K562 (cell line): ENCODE results near the gene ASB15. TPM values are rescaled to one million over a fixed set of nuclear protein-coding genes. Genes with fewer than 3 reads are reported as not detected.

Experiments
- ATAC-seq: fragments of 200-7000 bp; cut with Tn5 transposase; 3 replicates; pipeline ENCODE4 v1.9.1; 2020; ENCODE audit warnings: moderate library complexity
- BruUV-seq: library from RNA; stranded (reverse); fragments of 400-500 nt; replicated peaks from 2 replicates; lab custom pipeline; 2021; lab: Mats Ljungman, UMichigan
- CTCF ChIA-PET: fragments of 300-600 bp; formaldehyde crosslinking; extraction: SDS; loops from one replicate; lab custom pipeline; 2021; ENCODE audit warnings: low intra/inter-chr PET ratio; lab: Yijun Ruan, JAX
- POLR2A ChIA-PET: fragments of 300-600, 350-650 bp; sonication (Branson Sonifier 250); formaldehyde crosslinking; extraction: SDS; loops from one replicate; lab custom pipeline; 2021; ENCODE audit warnings: antibody characterized with exemption, inconsistent platforms; lab: Yijun Ruan, JAX
- DNase-seq, 4 experiments: peaks; one replicate each; pipeline versions ENCODE4 v3.0.0 to v3.0.0-alpha.2; 2011 to 2018; ENCODE audit warnings: low spot score in 3 of 4, mixed read lengths in 3 of 4; ENCODE audit errors: extremely low read depth in 1 of 4
- FAIRE-seq: peaks from 2 replicates; lab custom pipeline; 2011; peaks lifted over from hg19 to GRCh38; lab: Jason Lieb, UNC
- H2AFZ ChIP-seq: 2 replicates; pipeline ENCODE4 v1.6.0; 2011; ENCODE audit warnings: low read depth, low read length, control low read depth, inconsistent platforms
- H3K27ac ChIP-seq: fragments of 200-600 bp; 3 replicates; pipeline ENCODE4 v1.8.0; 2011; ENCODE audit warnings: low read depth, mild to moderate bottlenecking, control low read depth, inconsistent platforms, low read length, moderate library complexity, mixed read lengths; ENCODE audit errors: extremely low read depth
- H3K27me3 ChIP-seq, 2 experiments: fragments of 300-600 bp in 1 of 2; 2 replicates in 1 of 2; 3 replicates in 1 of 2; pipeline versions ENCODE4 v1.6.0 to v1.8.0; 2011; ENCODE audit warnings: inconsistent platforms in 2 of 2, low read length in 2 of 2, mild to moderate bottlenecking in 1 of 2, mixed read lengths in 1 of 2, moderate library complexity in 1 of 2; ENCODE audit not compliant: control insufficient read depth in 2 of 2, insufficient read depth in 2 of 2
- H3K36me3 ChIP-seq: fragments of 300-600 bp; 3 replicates; pipeline ENCODE4 v1.8.0; 2011; ENCODE audit warnings: mild to moderate bottlenecking, low read length, inconsistent platforms; ENCODE audit not compliant: control insufficient read depth, insufficient read depth
- H3K4me1 ChIP-seq, 2 experiments: fragments of 200-600 bp in 1 of 2; replicated peaks in 1 of 2; 2 replicates in 1 of 2; 3 replicates in 1 of 2; pipeline versions ENCODE4 v1.5.1 to v1.8.0; 2011; ENCODE audit warnings: inconsistent platforms in 2 of 2, low read length in 2 of 2, mild to moderate bottlenecking in 1 of 2, mixed read lengths in 1 of 2, moderate library complexity in 1 of 2; ENCODE audit not compliant: control insufficient read depth in 2 of 2, insufficient read depth in 2 of 2
- H3K4me2 ChIP-seq: 2 replicates; pipeline ENCODE4 v1.6.1; 2011; ENCODE audit warnings: low read length, control low read depth, inconsistent platforms, mixed read lengths; ENCODE audit not compliant: insufficient read depth
- H3K4me3 ChIP-seq: fragments of 200-600 bp; sonication (generic), shearing (Covaris generic); 2 replicates; pipeline ENCODE4 v1.5.1; 2016; ENCODE audit warnings: control low read depth, inconsistent platforms
- H3K79me2 ChIP-seq: fragments of 200-600 bp; 3 replicates; pipeline ENCODE4 v1.8.0; 2011; ENCODE audit warnings: low read length, inconsistent platforms; ENCODE audit not compliant: control insufficient read depth, insufficient read depth
- H3K9ac ChIP-seq, 2 experiments: 2 replicates each; pipeline versions ENCODE4 v1.6.0 to v1.6.1; 2011; ENCODE audit warnings: low read depth in 2 of 2, low read length in 2 of 2, control low read depth in 1 of 2, inconsistent platforms in 1 of 2, mild to moderate bottlenecking in 1 of 2, mixed read lengths in 1 of 2; ENCODE audit not compliant: insufficient read depth in 1 of 2
- H3K9me1 ChIP-seq: one replicate; pipeline ENCODE4 v1.6.0; 2011; ENCODE audit warnings: inconsistent platforms, mild to moderate bottlenecking, low read length, moderate library complexity; ENCODE audit not compliant: control insufficient read depth, insufficient read depth
- H3K9me3 ChIP-seq: replicated peaks from 2 replicates; pipeline ENCODE4 v1.5.1; 2011; ENCODE audit warnings: low read depth, low read length, inconsistent platforms; ENCODE audit not compliant: control insufficient read depth, insufficient read depth
- H4K20me1 ChIP-seq: replicated peaks from 2 replicates; pipeline ENCODE4 v1.6.1; 2011; ENCODE audit warnings: low read length, inconsistent platforms, mixed read lengths; ENCODE audit not compliant: control insufficient read depth, insufficient read depth
- HLTF ChIP-seq: fragments of 450-650 bp; IDR thresholded peaks from 2 replicates; pipeline ENCODE4 v1.6.1; 2016
- HMBOX1 ChIP-seq: sonication (generic); IDR thresholded peaks from 2 replicates; pipeline ENCODE4 v1.6.1; 2016
- LEF1 ChIP-seq: fragments of 450-650 bp; IDR thresholded peaks from 2 replicates; pipeline ENCODE4 v1.6.1; 2016; ENCODE audit warnings: mild to moderate bottlenecking
- NCOR1 ChIP-seq: fragments of 450-650 bp; IDR thresholded peaks from 2 replicates; pipeline ENCODE4 v1.6.1; 2016; ENCODE audit warnings: mild to moderate bottlenecking, moderate library complexity
- ZNF263 ChIP-seq: sonication (generic); formaldehyde crosslinking; IDR thresholded peaks from 2 replicates; pipeline ENCODE4 v1.8.0; 2022; ENCODE audit warnings: mild to moderate bottlenecking, missing genetic modification reagents, borderline replicate concordance
- ZNF384 ChIP-seq: IDR thresholded peaks from 2 replicates; pipeline ENCODE4 v1.6.1; 2012; ENCODE audit warnings: low read depth, low read length, improper control_type of control experiment
- WGBS: fragments of 100-300 bp; shearing (Covaris generic); methylation state at CpG from one replicate; pipeline ENCODE4 v1.1.6; 2016; ENCODE audit warnings: low coverage, mixed read lengths; ENCODE audit not compliant: insufficient coverage; ENCODE audit errors: missing lambda C conversion rate; 5-methylcytosine and 5-hydroxymethylcytosine counted together
- in situ Hi-C: fragments of 300-500 bp; cut with MboI; formaldehyde crosslinking; loops from 4 replicates; pipeline ENCODE4 v1.15.0; 2018; ENCODE audit warnings: inconsistent platforms, mixed read lengths
- intact Hi-C: fragments of 100-400 bp; cut with micrococcal nuclease; formaldehyde crosslinking; loops from 2 replicates; pipeline ENCODE4 v1.14.2; 2022
- polyA plus RNA-seq, 8 experiments: library from polyadenylated mRNA; depleted of rRNA in 4 of 8; stranded (reverse) in 5 of 8; unstranded in 3 of 8; fragments of >200 nt; fragmentation: Nextera tagmentation in 2 of 8; fragmentation: Illumina TruSeq in 1 of 8; extraction: Ambion mirVana in 2 of 8; extraction: Trizol in 1 of 8; gene quantifications; 2 replicates each; pipeline versions ENCODE4 v1.2.1 to v1.2.3, GENCODE V29; 2011 to 2014; ENCODE audit warnings: inconsistent platforms in 1 of 8, missing spikeins in 1 of 8
- total RNA-seq, 7 experiments: library from RNA; depleted of rRNA in 6 of 7; stranded (reverse); fragments of >200 nt in 6 of 7; fragmentation: Illumina TruSeq in 2 of 7; extraction: Trizol in 2 of 7; gene quantifications; 2 replicates each; pipeline versions ENCODE4 v1.2.1 to v1.2.3, GENCODE V29; 2011 to 2021; ENCODE audit warnings: low replicate concordance in 1 of 7

ASB15 gene
- total and polyA plus RNA-seq, 9 of the 15 experiments (the other 6 are each of a cell fraction or from before 2014, with no cell fraction given): 0.03 to 0.14 (median 0.04) TPM; not detected in 3

GRCh38 chr7:123652406-123652805, 50.8 kb downstream of the ASB15 start:
- TF ChIP-seq LEF1: no peak
- TF ChIP-seq HLTF: 0 out of 2 replicates have a peak, but pooled peaks have one; percentile 16
- POLR2A ChIA-PET: interaction anchor here (0.6 to 1.0 kb wide), 2 partner anchors 13 to 150 kb away, joined by 3 to 4 read pairs; no protein-coding TSS in a partner anchor
- no peaks in the 10 kb centered on the region for H3K9me3 ChIP-seq
- H3K9ac ChIP-seq: no peak overlapping the region
- in situ Hi-C loops: no loop called here
- no peak overlapping the region for H2AFZ ChIP-seq
- no peaks in the 10 kb centered on the region for H3K9me1 ChIP-seq
- no peak overlapping the region for H3K4me3 ChIP-seq
- ATAC-seq: no peak
- intact Hi-C loops: no loop called here
- H3K79me2 ChIP-seq: no peaks in the 10 kb centered on the region
- no peaks in the 10 kb centered on the region for H4K20me1 ChIP-seq
- CTCF ChIA-PET: interaction anchor here (0.6 kb wide), 1 partner anchor 117 kb away, joined by 3 read pairs; no protein-coding TSS in a partner anchor
- no peak overlapping the region for H3K27ac ChIP-seq
- H3K4me1 ChIP-seq: no peaks in the 10 kb centered on the region; a peak in 1 of 5 replicates
- H3K27me3 ChIP-seq: peaks cover 4 to 10% of the 10 kb centered on the region in 2 experiments; a peak in 3 of 5 replicates
- no peaks in the 10 kb centered on the region for H3K36me3 ChIP-seq
- no peak for FAIRE-seq
- no peak overlapping the region for H3K4me2 ChIP-seq
- no peak for DNase-seq
- no TSS peak for BruUV-seq
- 10% methylated on average over 1 of the region's 1 CpG for WGBS

GRCh38 chr7:123653162-123653561, 51.5 kb downstream of the ASB15 start:
- BruUV-seq: no TSS peak
- H3K79me2 ChIP-seq: no peaks in the 10 kb centered on the region
- 5% methylated on average over 6 of the region's 6 CpGs for WGBS
- no peak overlapping the region for H3K4me2 ChIP-seq
- H3K4me3 ChIP-seq: no peak overlapping the region
- ChIA-PET POLR2A (interaction anchor here (0.6 to 1.1 kb wide), 3 partner anchors 11 to 27 kb away, joined by 3 to 4 read pairs (median 3); no protein-coding TSS in a partner anchor), CTCF (no interaction called here)
- no peaks in the 10 kb centered on the region for H3K36me3 ChIP-seq
- no peaks in the 10 kb centered on the region; a peak in 1 of 5 replicates for H3K4me1 ChIP-seq
- no peaks in the 10 kb centered on the region for H3K9me1 ChIP-seq
- in situ Hi-C loops (no loop called here), intact Hi-C loops (no loop called here)
- H3K9ac ChIP-seq: no peak overlapping the region
- peaks cover 4 to 5% of the 10 kb centered on the region in 2 experiments; a peak in 4 of 5 replicates for H3K27me3 ChIP-seq
- no peaks in the 10 kb centered on the region for H4K20me1 ChIP-seq
- H3K27ac ChIP-seq: no peak overlapping the region
- peak in 1 of 4 experiments; percentile 41 for DNase-seq
- ATAC-seq: peak; percentile 57
- no peaks in the 10 kb centered on the region for H3K9me3 ChIP-seq
- TF ChIP-seq ZNF384: peak; percentile 62; the same call in 1 of the 2 replicates
- 0 out of 2 replicates have a peak, but pooled peaks have one; percentile 25 for TF ChIP-seq HMBOX1
- TF ChIP-seq NCOR1: no peak
- no peak for TF ChIP-seq ZNF263 (CRISPR knock-in tag)
- no peak for FAIRE-seq
- no peak overlapping the region for H2AFZ ChIP-seq
